Naive thymus-derived CD4-positive, alpha-beta T cell (primary cell): ENCODE measurements around the gene MLLT10. TPM values are rescaled to one million over a fixed set of nuclear protein-coding genes. Genes with fewer than 3 reads are reported as not detected.

Experiments used
- ATAC-seq: fragments of 150-1000 bp; cut with Tn5 transposase; 2 replicates; pipeline ENCODE4 v1.10.0; 2021; ENCODE audit warnings: mild to moderate bottlenecking, moderate library complexity
- CTCF ChIA-PET: fragments of 350-600 bp; sonication (Branson Sonifier 250); formaldehyde crosslinking; loops from one replicate; lab custom pipeline; 2021; ENCODE audit warnings: antibody characterized with exemption; lab: Charles Lee
- POLR2A ChIA-PET: fragments of 350-600 bp; sonication (Branson Sonifier 250); formaldehyde crosslinking; loops from one replicate; lab custom pipeline; 2021; ENCODE audit warnings: antibody characterized with exemption, inconsistent platforms; lab: Charles Lee
- DNase-seq, 9 donors: peaks; one replicate each; pipeline versions ENCODE4 v3.0.0 to v3.0.0-alpha.2; 2020 to 2022; ENCODE audit warnings: mixed read lengths in 1 of 9
- H3K27ac ChIP-seq: one replicate; pipeline ENCODE4 v1.7.0; 2013; ENCODE audit warnings: mild to moderate bottlenecking, low read depth, low read length, moderate library complexity
- H3K27me3 ChIP-seq, 2 donors: one replicate each; pipeline ENCODE4 v1.7.0; 2013; ENCODE audit warnings: low read length in 2 of 2, mild to moderate bottlenecking in 2 of 2, moderate library complexity in 2 of 2; ENCODE audit not compliant: control insufficient read depth in 2 of 2, insufficient read depth in 2 of 2
- H3K36me3 ChIP-seq, 3 experiments: 1 replicate in 2 of 3; 2 replicates in 1 of 3; pipeline ENCODE4 v1.7.0; 2013; ENCODE audit warnings: low read length in 3 of 3, mild to moderate bottlenecking in 3 of 3, moderate library complexity in 1 of 3; ENCODE audit not compliant: insufficient read depth in 3 of 3, control insufficient read depth in 2 of 3
- H3K4me1 ChIP-seq, 2 donors: one replicate each; pipeline ENCODE4 v1.7.0; 2013; ENCODE audit warnings: low read length in 2 of 2, mild to moderate bottlenecking in 2 of 2, moderate library complexity in 1 of 2; ENCODE audit not compliant: control insufficient read depth in 2 of 2, insufficient read depth in 2 of 2
- H3K4me3 ChIP-seq: 2 replicates; pipeline ENCODE4 v1.7.0; 2013; ENCODE audit warnings: mild to moderate bottlenecking, low read length
- H3K9me3 ChIP-seq, 3 experiments: 1 replicate in 2 of 3; 2 replicates in 1 of 3; pipeline ENCODE4 v1.7.0; 2013; ENCODE audit warnings: low read length in 3 of 3; ENCODE audit not compliant: control insufficient read depth in 2 of 3
- H3K27ac Mint-ChIP-seq, 9 donors: one replicate each; pipeline ENCODE4 v1.8.0; 2020 to 2022; ENCODE audit warnings: mixed read lengths in 9 of 9, mild to moderate bottlenecking in 8 of 9, moderate library complexity in 5 of 9, inconsistent platforms in 2 of 9
- H3K27me3 Mint-ChIP-seq, 5 donors: one replicate each; pipeline ENCODE4 v1.8.0; 2021 to 2022; ENCODE audit warnings: mixed read lengths in 5 of 5, mild to moderate bottlenecking in 1 of 5
- H3K36me3 Mint-ChIP-seq, 5 donors: one replicate each; pipeline ENCODE4 v1.8.0; 2020 to 2022; ENCODE audit warnings: mixed read lengths in 5 of 5, mild to moderate bottlenecking in 3 of 5, inconsistent platforms in 1 of 5
- H3K4me1 Mint-ChIP-seq, 7 donors: one replicate each; pipeline ENCODE4 v1.8.0; 2020 to 2022; ENCODE audit warnings: mixed read lengths in 7 of 7, mild to moderate bottlenecking in 3 of 7, inconsistent platforms in 1 of 7
- H3K4me3 Mint-ChIP-seq, 10 donors: one replicate each; pipeline ENCODE4 v1.8.0; 2020 to 2022; ENCODE audit warnings: mild to moderate bottlenecking in 10 of 10, mixed read lengths in 10 of 10, moderate library complexity in 6 of 10, inconsistent platforms in 2 of 10
- H3K9me3 Mint-ChIP-seq, 11 donors: one replicate each; pipeline ENCODE4 v1.8.0; 2020 to 2022; ENCODE audit warnings: mixed read lengths in 11 of 11, mild to moderate bottlenecking in 4 of 11, inconsistent platforms in 1 of 11, moderate library complexity in 1 of 11
- intact Hi-C, 2 donors: fragments of 100-400 bp; cut with micrococcal nuclease; formaldehyde crosslinking; loops; one replicate each; pipeline ENCODE4 v1.15.1; 2023
- polyA plus RNA-seq, 2 donors: library from polyadenylated mRNA; unstranded; fragments of 300-500 nt; fragmentation: Illumina TruSeq; gene quantifications; one replicate each; pipeline ENCODE4 v1.2.3, GENCODE V29; 2021
- total RNA-seq, 6 experiments: library from RNA in 5 of 6; stranded (reverse) in 5 of 6; gene quantifications; 1 replicate in 5 of 6; 2 replicates in 1 of 6; pipeline ENCODE4 v1.2.3 and lab custom pipeline; 2021 to 2026

The MLLT10 gene
- total and polyA plus RNA-seq, 7 experiments from 2014 or later = 6.0 to 74.2 (median 61.2) TPM

GRCh38 chr10:21757185-21757901, 223.3 kb downstream of the MLLT10 start:
- H3K4me3 Mint-ChIP-seq = no peak overlapping the region
- Histone ChIP-seq H3K27me3 (no peaks in the 10 kb centered on the region), H3K4me1 (no peaks in the 10 kb centered on the region), H3K36me3 (peaks cover 0 to 17% (median 0%) of the 10 kb centered on the region in 3 experiments), H3K4me3 (no peak overlapping the region), H3K9me3 (no peaks in the 10 kb centered on the region), H3K27ac (no peak overlapping the region)
- H3K27me3 Mint-ChIP-seq = no peaks in the 10 kb centered on the region
- no peak for DNase-seq
- peaks cover 0 to 2% (median 0%) of the 10 kb centered on the region in 7 donors for H3K4me1 Mint-ChIP-seq
- H3K9me3 Mint-ChIP-seq = no peaks in the 10 kb centered on the region
- intact Hi-C loops = no loop called here
- peak overlapping the region in 2 of 9 donors; percentile 38 to 82 for H3K27ac Mint-ChIP-seq
- H3K36me3 Mint-ChIP-seq = peaks cover 0 to 14% (median 4%) of the 10 kb centered on the region in 5 donors
- ATAC-seq = no peak
- ChIA-PET POLR2A (no interaction called here), CTCF (no interaction called here)

- H3K36me3 ChIP-seq = peaks cover 0 to 17% (median 0%) of the 10 kb centered on the region in 3 experiments
- no peak for ATAC-seq
- ChIA-PET POLR2A (no interaction called here), CTCF (no interaction called here)
- H3K9me3 ChIP-seq = no peaks in the 10 kb centered on the region
- Mint-ChIP-seq H3K4me3 (no peak overlapping the region), H3K36me3 (peaks cover 0 to 14% (median 4%) of the 10 kb centered on the region in 5 donors), H3K4me1 (peaks cover 0 to 2% (median 0%) of the 10 kb centered on the region in 7 donors), H3K27ac (no peak overlapping the region), H3K9me3 (no peaks in the 10 kb centered on the region), H3K27me3 (no peaks in the 10 kb centered on the region)
- no peak for DNase-seq
- H3K27me3 ChIP-seq = no peaks in the 10 kb centered on the region
- intact Hi-C loops = no loop called here
- no peaks in the 10 kb centered on the region for H3K4me1 ChIP-seq
- no peak overlapping the region for H3K4me3 ChIP-seq
- no peak overlapping the region for H3K27ac ChIP-seq
These were observed 224.2 kb downstream of the MLLT10 start for GRCh38 chr10:21758239-21758638.

- no peaks in the 10 kb centered on the region for H3K9me3 Mint-ChIP-seq
- intact Hi-C loops = no loop called here
- H3K4me1 Mint-ChIP-seq = peaks cover 0 to 6% (median 2%) of the 10 kb centered on the region in 7 donors
- Histone ChIP-seq H3K4me1 (peaks cover 0 to 1% of the 10 kb centered on the region in 2 donors), H3K4me3 (no peak overlapping the region), H3K27ac (no peak overlapping the region), H3K36me3 (peaks cover 0 to 17% (median 0%) of the 10 kb centered on the region in 3 experiments), H3K27me3 (no peaks in the 10 kb centered on the region), H3K9me3 (no peaks in the 10 kb centered on the region)
- peaks cover 0 to 16% (median 4%) of the 10 kb centered on the region in 5 donors for H3K36me3 Mint-ChIP-seq
- no peak for ATAC-seq
- no peaks in the 10 kb centered on the region for H3K27me3 Mint-ChIP-seq
- H3K4me3 Mint-ChIP-seq = no peak overlapping the region
- POLR2A ChIA-PET = no interaction called here
- CTCF ChIA-PET = no interaction called here
- no peak overlapping the region for H3K27ac Mint-ChIP-seq
- DNase-seq = no peak
These were observed 224.7 kb downstream of the MLLT10 start for GRCh38 chr10:21758696-21759095.

- Histone ChIP-seq H3K4me1 (peaks cover 0 to 7% of the 10 kb centered on the region in 2 donors), H3K36me3 (peaks cover 0 to 17% (median 0%) of the 10 kb centered on the region in 3 experiments), H3K9me3 (no peaks in the 10 kb centered on the region), H3K27ac (no peak overlapping the region), H3K27me3 (no peaks in the 10 kb centered on the region), H3K4me3 (no peak overlapping the region)
- Mint-ChIP-seq H3K27me3 (no peaks in the 10 kb centered on the region), H3K27ac (peak overlapping the region in 1 of 9 donors; percentile 36), H3K4me1 (peaks cover under 1 to 12% (median 7%) of the 10 kb centered on the region in 7 donors), H3K4me3 (no peak overlapping the region), H3K9me3 (no peaks in the 10 kb centered on the region), H3K36me3 (peaks cover 0 to 17% (median 4%) of the 10 kb centered on the region in 5 donors)
- DNase-seq (no peak), ATAC-seq (no peak)
- ChIA-PET CTCF (no interaction called here), POLR2A (no interaction called here)
- intact Hi-C loops = no loop called here
These were observed 225.2 kb downstream of the MLLT10 start for GRCh38 chr10:21759232-21759631.

DNA sequence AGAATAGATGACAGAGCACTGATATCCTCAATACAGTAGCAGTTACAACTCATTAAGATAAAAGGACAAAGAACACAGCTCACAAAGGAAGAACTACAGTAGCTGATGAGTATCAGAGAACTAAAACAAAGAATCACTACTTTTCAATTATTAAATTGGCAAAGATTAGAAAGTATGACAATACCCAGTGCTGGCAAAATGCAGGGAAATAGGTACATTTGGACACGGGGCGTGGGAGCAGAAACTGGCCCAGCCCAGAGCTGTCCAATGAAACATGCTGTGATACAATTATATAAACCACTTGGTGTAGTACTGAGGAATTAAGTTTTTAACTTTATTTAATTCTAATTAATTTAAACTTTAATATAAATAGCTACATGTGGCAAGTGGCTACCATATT, 226.3 kb downstream of the MLLT10 start:
- CTCF ChIA-PET = no interaction called here
- ATAC-seq (no peak), DNase-seq (no peak)
- Histone ChIP-seq H3K9me3 (no peaks in the 10 kb centered on the region), H3K36me3 (peaks cover 0 to 17% (median 0%) of the 10 kb centered on the region in 3 experiments), H3K4me3 (no peak overlapping the region), H3K27me3 (no peaks in the 10 kb centered on the region), H3K27ac (no peak overlapping the region), H3K4me1 (peaks cover 0 to 16% of the 10 kb centered on the region in 2 donors)
- Mint-ChIP-seq H3K4me3 (no peak overlapping the region), H3K27me3 (no peaks in the 10 kb centered on the region), H3K36me3 (peaks cover 0 to 17% (median 4%) of the 10 kb centered on the region in 5 donors), H3K27ac (peak overlapping the region in 2 of 9 donors; percentile 41 to 61), H3K4me1 (peaks cover 8 to 23% (median 17%) of the 10 kb centered on the region in 7 donors), H3K9me3 (no peaks in the 10 kb centered on the region)
- intact Hi-C loops = no loop called here
- POLR2A ChIA-PET = no interaction called here

DNA sequence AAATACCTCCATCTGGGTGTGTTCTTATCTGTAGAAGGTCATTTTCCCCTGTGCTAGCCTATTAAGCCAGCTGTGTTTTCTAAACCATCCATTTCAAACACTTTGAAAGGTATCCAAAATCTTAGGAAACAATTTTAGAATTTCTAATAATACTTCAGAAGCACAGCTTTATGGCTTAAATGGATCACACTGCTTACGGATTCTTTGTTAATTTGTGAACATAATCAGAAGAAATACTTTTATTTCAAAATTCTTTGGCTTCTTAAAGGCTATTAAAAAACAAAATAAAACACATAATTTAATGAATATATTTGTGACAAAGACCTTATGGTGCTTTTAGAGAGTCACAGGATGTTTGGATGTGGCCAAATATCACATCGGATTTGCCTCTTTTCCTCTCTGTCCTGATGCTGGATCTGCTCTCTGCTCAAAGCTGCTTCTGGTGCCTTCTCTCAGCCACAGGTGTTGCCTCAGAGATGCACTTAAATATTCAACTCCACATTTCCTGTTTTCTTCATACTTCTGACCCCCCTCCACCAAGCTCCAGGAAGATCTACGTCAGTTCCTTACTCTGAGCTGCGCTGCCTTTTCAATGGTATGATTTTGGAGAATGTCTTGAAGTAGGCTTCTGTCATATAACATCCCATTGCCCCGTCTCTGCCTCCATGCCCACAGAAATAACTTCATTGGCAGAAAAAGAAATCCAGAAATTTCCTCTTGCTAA, 230.6 kb downstream of the MLLT10 start:
- Histone ChIP-seq H3K27ac (peak overlapping the region; percentile 56), H3K9me3 (no peaks in the 10 kb centered on the region), H3K36me3 (no peaks in the 10 kb centered on the region), H3K4me3 (no peak overlapping the region), H3K27me3 (no peaks in the 10 kb centered on the region), H3K4me1 (peaks cover 0 to 17% of the 10 kb centered on the region in 2 donors)
- Mint-ChIP-seq H3K9me3 (peaks cover 0 to 2% (median 0%) of the 10 kb centered on the region in 11 donors), H3K36me3 (peaks cover 0 to 17% (median 0%) of the 10 kb centered on the region in 5 donors), H3K4me1 (peaks cover 8 to 30% (median 19%) of the 10 kb centered on the region in 7 donors), H3K27me3 (no peaks in the 10 kb centered on the region), H3K4me3 (peak overlapping the region; percentile 17 to 78 (median 62)), H3K27ac (peak overlapping the region; percentile 83 to 96 (median 93))
- POLR2A ChIA-PET = interaction anchor here (0.8 to 1.3 kb wide), 4 partner anchors 9 to 39 kb away, joined by 3 to 6 read pairs (median 4); no protein-coding TSS in a partner anchor
- intact Hi-C loops = loop anchor here in 1 of 2 donors (2.0 kb wide), 1 partner anchor 24 kb away; no protein-coding TSS in a partner anchor
- CTCF ChIA-PET = interaction anchor here (0.6 to 1.2 kb wide), 3 partner anchors 22 to 126 kb away, joined by 3 read pairs; no protein-coding TSS in a partner anchor
- peak in 7 of 9 donors; percentile 55 to 84 (median 78) for DNase-seq
- ATAC-seq = peak; percentile 93
